ENCODE results near the gene HMX3. TPM values are rescaled to one million over a fixed set of nuclear protein-coding genes. Genes with fewer than 3 reads are reported as not detected.
A peak's percentile ranks its signal among the peaks of the same experiment; 100 is the strongest.

Gene HMX3
- total and polyA plus RNA-seq, 2 of the 13 experiments (the other 11 are each of a cell fraction or from before 2014, with no cell fraction given), result not detected

DNA sequence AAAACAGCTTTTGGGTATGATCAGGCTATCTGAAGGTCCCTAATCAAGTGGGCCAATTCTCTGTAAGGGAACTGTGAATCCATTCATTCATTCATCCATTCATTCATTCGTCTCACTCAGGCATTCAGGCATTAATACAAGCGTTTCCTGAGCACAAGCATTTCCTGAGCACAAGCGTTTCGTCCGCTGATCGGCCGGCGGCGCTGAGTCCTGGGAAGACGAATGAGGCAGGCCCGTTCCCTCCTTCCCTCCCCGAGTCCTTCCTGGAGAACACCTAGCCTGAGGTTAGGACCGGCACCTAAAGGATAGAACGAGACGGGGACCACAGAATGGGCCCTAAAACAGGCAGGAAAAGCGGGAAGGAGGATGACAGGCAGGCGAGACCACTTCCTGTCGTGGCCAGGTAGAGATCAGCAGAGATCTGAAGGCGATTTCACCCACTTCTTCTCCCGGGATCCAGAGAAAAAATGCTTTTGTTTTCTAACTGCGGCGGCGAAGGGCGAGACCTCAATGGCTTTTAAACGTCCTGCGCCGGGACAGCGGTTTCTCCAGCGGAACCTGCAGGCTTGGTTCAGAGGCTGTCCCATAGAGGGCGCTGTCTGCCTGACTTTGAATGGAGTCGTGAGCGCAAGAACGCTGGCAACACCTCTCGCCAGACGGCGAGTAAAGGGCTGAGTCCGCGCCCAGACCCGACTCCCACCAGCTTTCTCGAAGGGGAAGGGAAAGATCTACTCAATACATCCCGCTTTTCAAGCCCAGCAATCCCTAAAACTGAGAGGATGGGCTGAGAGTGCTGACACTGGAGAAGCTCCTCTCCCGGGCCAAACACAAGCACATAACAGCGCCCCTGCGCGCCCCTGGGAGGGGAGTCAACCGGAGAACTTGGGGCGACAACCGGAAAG is 2.9 kb upstream of the HMX3 start (continued):
- no peak for TF ChIP-seq NAIF1 (CRISPR knock-in tag; IDR thresholded peaks at IDR 0.05; ENCODE audit: borderline replicate concordance)
- no peak for TF ChIP-seq ZNF780A (CRISPR knock-in tag; IDR thresholded peaks at IDR 0.05)
- no peak for TF ChIP-seq ZFP36L2 (CRISPR knock-in tag; IDR thresholded peaks at IDR 0.05)
- TF ChIP-seq CREM (IDR thresholded peaks at IDR 0.05), result no peak
- no peak for TF ChIP-seq CREM (CRISPR knock-in tag; IDR thresholded peaks at IDR 0.05)
- no peak for TF ChIP-seq EP300 (IDR thresholded peaks at IDR 0.05; ENCODE audit: low read depth in 2 of 2, low read length in 2 of 2)
- TF ChIP-seq EP300 (CRISPR knock-in tag; IDR thresholded peaks at IDR 0.05; ENCODE audit: borderline replicate concordance), result no peak
- no peak for TF ChIP-seq ZNF678 (CRISPR knock-in tag; IDR thresholded peaks at IDR 0.05)
- TF ChIP-seq MTF2 (CRISPR knock-in tag; IDR thresholded peaks at IDR 0.05; ENCODE audit: borderline replicate concordance), result peak; percentile 77; the same call in 1 of the 2 replicates
- no peak for TF ChIP-seq NFE2L1 (CRISPR knock-in tag; IDR thresholded peaks at IDR 0.05; ENCODE audit: borderline replicate concordance)
- no peak for TF ChIP-seq HNRNPK (IDR thresholded peaks at IDR 0.05; ENCODE audit: low read depth, low read length, poor library complexity, severe bottlenecking)
- no peak for TF ChIP-seq MAFF (IDR thresholded peaks at IDR 0.05; ENCODE audit: low read depth, low read length)
- TF ChIP-seq, protein P1, sequence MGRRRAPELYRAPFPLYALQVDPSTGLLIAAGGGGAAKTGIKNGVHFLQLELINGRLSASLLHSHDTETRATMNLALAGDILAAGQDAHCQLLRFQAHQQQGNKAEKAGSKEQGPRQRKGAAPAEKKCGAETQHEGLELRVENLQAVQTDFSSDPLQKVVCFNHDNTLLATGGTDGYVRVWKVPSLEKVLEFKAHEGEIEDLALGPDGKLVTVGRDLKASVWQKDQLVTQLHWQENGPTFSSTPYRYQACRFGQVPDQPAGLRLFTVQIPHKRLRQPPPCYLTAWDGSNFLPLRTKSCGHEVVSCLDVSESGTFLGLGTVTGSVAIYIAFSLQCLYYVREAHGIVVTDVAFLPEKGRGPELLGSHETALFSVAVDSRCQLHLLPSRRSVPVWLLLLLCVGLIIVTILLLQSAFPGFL (CRISPR knock-in tag; IDR thresholded peaks at IDR 0.05), result no peak
- TF ChIP-seq, protein P2, sequence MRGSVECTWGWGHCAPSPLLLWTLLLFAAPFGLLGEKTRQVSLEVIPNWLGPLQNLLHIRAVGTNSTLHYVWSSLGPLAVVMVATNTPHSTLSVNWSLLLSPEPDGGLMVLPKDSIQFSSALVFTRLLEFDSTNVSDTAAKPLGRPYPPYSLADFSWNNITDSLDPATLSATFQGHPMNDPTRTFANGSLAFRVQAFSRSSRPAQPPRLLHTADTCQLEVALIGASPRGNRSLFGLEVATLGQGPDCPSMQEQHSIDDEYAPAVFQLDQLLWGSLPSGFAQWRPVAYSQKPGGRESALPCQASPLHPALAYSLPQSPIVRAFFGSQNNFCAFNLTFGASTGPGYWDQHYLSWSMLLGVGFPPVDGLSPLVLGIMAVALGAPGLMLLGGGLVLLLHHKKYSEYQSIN (CRISPR knock-in tag; IDR thresholded peaks at IDR 0.05; ENCODE audit: borderline replicate concordance), result no peak
- TF ChIP-seq FOXP1 (IDR thresholded peaks at IDR 0.05), result no peak
- no peak for TF ChIP-seq FOXP1 (CRISPR knock-in tag; IDR thresholded peaks at IDR 0.05)
- 0 out of 2 replicates have a peak, but pooled peaks have one; percentile 50 for TF ChIP-seq MIER2 (CRISPR knock-in tag; IDR thresholded peaks at IDR 0.05)
- TF ChIP-seq CEBPG (CRISPR knock-in tag; IDR thresholded peaks at IDR 0.05), result no peak
- TF ChIP-seq HMG20A (CRISPR knock-in tag; IDR thresholded peaks at IDR 0.05; ENCODE audit: borderline replicate concordance), result no peak
- TF ChIP-seq BRD4 (CRISPR knock-in tag; IDR thresholded peaks at IDR 0.05), result no peak
- no peak for TF ChIP-seq HNF4G (IDR thresholded peaks at IDR 0.05; ENCODE audit: borderline replicate concordance, low read depth, low read length)
- TF ChIP-seq HNF4G (CRISPR knock-in tag; IDR thresholded peaks at IDR 0.05; ENCODE audit: borderline replicate concordance, low read depth), result no peak
- TF ChIP-seq, protein P3, sequence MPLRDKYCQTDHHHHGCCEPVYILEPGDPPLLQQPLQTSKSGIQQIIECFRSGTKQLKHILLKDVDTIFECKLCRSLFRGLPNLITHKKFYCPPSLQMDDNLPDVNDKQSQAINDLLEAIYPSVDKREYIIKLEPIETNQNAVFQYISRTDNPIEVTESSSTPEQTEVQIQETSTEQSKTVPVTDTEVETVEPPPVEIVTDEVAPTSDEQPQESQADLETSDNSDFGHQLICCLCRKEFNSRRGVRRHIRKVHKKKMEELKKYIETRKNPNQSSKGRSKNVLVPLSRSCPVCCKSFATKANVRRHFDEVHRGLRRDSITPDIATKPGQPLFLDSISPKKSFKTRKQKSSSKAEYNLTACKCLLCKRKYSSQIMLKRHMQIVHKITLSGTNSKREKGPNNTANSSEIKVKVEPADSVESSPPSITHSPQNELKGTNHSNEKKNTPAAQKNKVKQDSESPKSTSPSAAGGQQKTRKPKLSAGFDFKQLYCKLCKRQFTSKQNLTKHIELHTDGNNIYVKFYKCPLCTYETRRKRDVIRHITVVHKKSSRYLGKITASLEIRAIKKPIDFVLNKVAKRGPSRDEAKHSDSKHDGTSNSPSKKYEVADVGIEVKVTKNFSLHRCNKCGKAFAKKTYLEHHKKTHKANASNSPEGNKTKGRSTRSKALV (CRISPR knock-in tag; IDR thresholded peaks at IDR 0.05), result peak; percentile 98
- TF ChIP-seq, protein P4, sequence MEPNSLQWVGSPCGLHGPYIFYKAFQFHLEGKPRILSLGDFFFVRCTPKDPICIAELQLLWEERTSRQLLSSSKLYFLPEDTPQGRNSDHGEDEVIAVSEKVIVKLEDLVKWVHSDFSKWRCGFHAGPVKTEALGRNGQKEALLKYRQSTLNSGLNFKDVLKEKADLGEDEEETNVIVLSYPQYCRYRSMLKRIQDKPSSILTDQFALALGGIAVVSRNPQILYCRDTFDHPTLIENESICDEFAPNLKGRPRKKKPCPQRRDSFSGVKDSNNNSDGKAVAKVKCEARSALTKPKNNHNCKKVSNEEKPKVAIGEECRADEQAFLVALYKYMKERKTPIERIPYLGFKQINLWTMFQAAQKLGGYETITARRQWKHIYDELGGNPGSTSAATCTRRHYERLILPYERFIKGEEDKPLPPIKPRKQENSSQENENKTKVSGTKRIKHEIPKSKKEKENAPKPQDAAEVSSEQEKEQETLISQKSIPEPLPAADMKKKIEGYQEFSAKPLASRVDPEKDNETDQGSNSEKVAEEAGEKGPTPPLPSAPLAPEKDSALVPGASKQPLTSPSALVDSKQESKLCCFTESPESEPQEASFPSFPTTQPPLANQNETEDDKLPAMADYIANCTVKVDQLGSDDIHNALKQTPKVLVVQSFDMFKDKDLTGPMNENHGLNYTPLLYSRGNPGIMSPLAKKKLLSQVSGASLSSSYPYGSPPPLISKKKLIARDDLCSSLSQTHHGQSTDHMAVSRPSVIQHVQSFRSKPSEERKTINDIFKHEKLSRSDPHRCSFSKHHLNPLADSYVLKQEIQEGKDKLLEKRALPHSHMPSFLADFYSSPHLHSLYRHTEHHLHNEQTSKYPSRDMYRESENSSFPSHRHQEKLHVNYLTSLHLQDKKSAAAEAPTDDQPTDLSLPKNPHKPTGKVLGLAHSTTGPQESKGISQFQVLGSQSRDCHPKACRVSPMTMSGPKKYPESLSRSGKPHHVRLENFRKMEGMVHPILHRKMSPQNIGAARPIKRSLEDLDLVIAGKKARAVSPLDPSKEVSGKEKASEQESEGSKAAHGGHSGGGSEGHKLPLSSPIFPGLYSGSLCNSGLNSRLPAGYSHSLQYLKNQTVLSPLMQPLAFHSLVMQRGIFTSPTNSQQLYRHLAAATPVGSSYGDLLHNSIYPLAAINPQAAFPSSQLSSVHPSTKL (CRISPR knock-in tag; IDR thresholded peaks at IDR 0.05), result 0 out of 2 replicates have a peak, but pooled peaks have one; percentile 19
